Thyroid gland (tissue), 4 donors: ENCODE data around the gene GPRIN3.

Experiments
- POLR2A ChIP-seq, 2 donors: fragments of 450-650 bp; IDR thresholded peaks; one replicate each; pipeline ENCODE4 v1.6.1; 2017; ENCODE audit warnings: antibody characterized with exemption in 2 of 2, mild to moderate bottlenecking in 2 of 2, moderate library complexity in 1 of 2
- TF ChIP-seq, protein P1 (sequence below), 6 experiments: fragments of 200-600 bp in 3 of 6; fragments of 450-650 bp in 3 of 6; sonication (generic) in 3 of 6; IDR thresholded peaks; one replicate each; pipeline ENCODE4 v1.5.1; 2016 to 2019; ENCODE audit warnings: antibody characterized with exemption in 6 of 6, mild to moderate bottlenecking in 2 of 6, inconsistent platforms in 1 of 6, moderate library complexity in 1 of 6

DNA sequence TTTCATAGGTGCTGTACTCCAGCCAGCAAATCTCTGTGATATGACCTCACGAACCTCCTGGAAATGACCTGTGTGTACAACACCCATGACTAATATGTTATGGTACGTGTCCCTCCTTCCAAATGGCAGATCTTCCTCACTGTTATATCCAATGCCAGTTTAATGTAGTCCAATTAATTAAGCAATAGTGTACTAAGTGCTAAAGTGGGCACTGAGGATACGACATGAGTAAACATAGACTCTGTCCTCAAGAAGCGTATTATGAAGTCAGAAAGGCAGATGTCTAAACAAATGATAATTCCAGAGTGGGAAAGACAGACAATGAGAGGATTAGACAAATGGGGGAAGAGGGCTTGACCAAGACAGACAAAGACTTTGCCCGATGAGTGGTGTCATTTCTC, 33.9 kb downstream of the GPRIN3 start:
- TF ChIP-seq, protein P1, sequence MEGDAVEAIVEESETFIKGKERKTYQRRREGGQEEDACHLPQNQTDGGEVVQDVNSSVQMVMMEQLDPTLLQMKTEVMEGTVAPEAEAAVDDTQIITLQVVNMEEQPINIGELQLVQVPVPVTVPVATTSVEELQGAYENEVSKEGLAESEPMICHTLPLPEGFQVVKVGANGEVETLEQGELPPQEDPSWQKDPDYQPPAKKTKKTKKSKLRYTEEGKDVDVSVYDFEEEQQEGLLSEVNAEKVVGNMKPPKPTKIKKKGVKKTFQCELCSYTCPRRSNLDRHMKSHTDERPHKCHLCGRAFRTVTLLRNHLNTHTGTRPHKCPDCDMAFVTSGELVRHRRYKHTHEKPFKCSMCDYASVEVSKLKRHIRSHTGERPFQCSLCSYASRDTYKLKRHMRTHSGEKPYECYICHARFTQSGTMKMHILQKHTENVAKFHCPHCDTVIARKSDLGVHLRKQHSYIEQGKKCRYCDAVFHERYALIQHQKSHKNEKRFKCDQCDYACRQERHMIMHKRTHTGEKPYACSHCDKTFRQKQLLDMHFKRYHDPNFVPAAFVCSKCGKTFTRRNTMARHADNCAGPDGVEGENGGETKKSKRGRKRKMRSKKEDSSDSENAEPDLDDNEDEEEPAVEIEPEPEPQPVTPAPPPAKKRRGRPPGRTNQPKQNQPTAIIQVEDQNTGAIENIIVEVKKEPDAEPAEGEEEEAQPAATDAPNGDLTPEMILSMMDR (IDR thresholded peaks at IDR 0.05), result no peak
- no peak for TF ChIP-seq POLR2A (IDR thresholded peaks at IDR 0.05)
